GM23248 (cell line): Measurements from ENCODE around the gene PDYN. TPM values are rescaled to one million over a fixed set of nuclear protein-coding genes. Genes with fewer than 3 reads are reported as not detected.

ENCODE experiments used
- DNase-seq: peaks from one replicate; pipeline ENCODE4 v3.0.0-alpha.2; 2015
- H2AFZ ChIP-seq: fragments of 200-600 bp; sonication (generic); 2 replicates; pipeline ENCODE4 v1.6.1; 2016; ENCODE audit warnings: antibody characterized with exemption
- H3F3A ChIP-seq: fragments of 200-600 bp; sonication (generic); 2 replicates; pipeline ENCODE4 v1.6.1; 2016; ENCODE audit warnings: mild to moderate bottlenecking, antibody characterized with exemption, mixed run types; ENCODE audit not compliant: insufficient read depth
- H3K27ac ChIP-seq: fragments of 200-600 bp; sonication (generic); 2 replicates; pipeline ENCODE4 v1.5.1; 2016; ENCODE audit warnings: mild to moderate bottlenecking
- H3K27me3 ChIP-seq: fragments of 200-600 bp; sonication (generic); replicated peaks from 2 replicates; pipeline ENCODE4 v1.6.1; 2016; ENCODE audit warnings: mild to moderate bottlenecking; ENCODE audit not compliant: insufficient read depth
- H3K36me3 ChIP-seq: fragments of 200-600 bp; sonication (generic); 2 replicates; pipeline ENCODE4 v1.6.1; 2016; ENCODE audit warnings: low read depth, mild to moderate bottlenecking
- H3K4me1 ChIP-seq: fragments of 200-600 bp; sonication (generic); 2 replicates; pipeline ENCODE4 v1.6.1; 2016; ENCODE audit warnings: mild to moderate bottlenecking; ENCODE audit not compliant: insufficient read depth
- H3K4me2 ChIP-seq: fragments of 200-600 bp; sonication (generic); one replicate; pipeline ENCODE4 v1.6.1; 2016; ENCODE audit warnings: mild to moderate bottlenecking; ENCODE audit not compliant: unreplicated experiment
- H3K4me3 ChIP-seq: fragments of 200-600 bp; sonication (generic); 2 replicates; pipeline ENCODE4 v1.5.1; 2016; ENCODE audit warnings: mild to moderate bottlenecking
- H3K79me2 ChIP-seq: fragments of 200-600 bp; sonication (generic); 2 replicates; pipeline ENCODE4 v1.6.1; 2016; ENCODE audit warnings: mild to moderate bottlenecking; ENCODE audit not compliant: insufficient read depth
- H3K9ac ChIP-seq: fragments of 200-600 bp; sonication (generic); 2 replicates; pipeline ENCODE4 v1.6.1; 2016; ENCODE audit warnings: mild to moderate bottlenecking
- H3K9me2 ChIP-seq: fragments of 200-600 bp; sonication (generic); 2 replicates; pipeline ENCODE4 v1.6.1; 2016; ENCODE audit warnings: mixed run types, mild to moderate bottlenecking, moderate library complexity; ENCODE audit not compliant: insufficient read depth
- H3K9me3 ChIP-seq: fragments of 200-600 bp; sonication (generic); one replicate; pipeline ENCODE4 v1.6.1; 2017; ENCODE audit warnings: low read depth
- H4K20me1 ChIP-seq: fragments of 200-600 bp; sonication (generic); 2 replicates; pipeline ENCODE4 v1.6.0; 2016; ENCODE audit not compliant: insufficient read depth
- EZH2 ChIP-seq: fragments of 200-600 bp; sonication (generic); IDR thresholded peaks from 2 replicates; pipeline ENCODE4 v1.6.1; 2018; ENCODE audit warnings: antibody characterized with exemption, mild to moderate bottlenecking; ENCODE audit not compliant: insufficient read depth, poor library complexity, severe bottlenecking
- EZH2phosphoT487 ChIP-seq: fragments of 200-600 bp; sonication (generic); IDR thresholded peaks from 2 replicates; pipeline ENCODE4 v1.6.1; 2018; ENCODE audit warnings: antibody characterized with exemption, moderate library complexity, mild to moderate bottlenecking, low read depth; ENCODE audit not compliant: insufficient read depth
- WGBS, 2 experiments: methylation state at CpG; one replicate each; pipeline ENCODE4 v1.1.6; 2015 to 2017; ENCODE audit warnings: low lambda C conversion rate in 2 of 2, low coverage in 1 of 2; ENCODE audit errors: missing lambda C conversion rate in 2 of 2; 5-methylcytosine and 5-hydroxymethylcytosine counted together
- in situ Hi-C: fragments of 300-500 bp; cut with MboI; formaldehyde crosslinking; loops from 2 replicates; pipeline ENCODE4 v1.15.0; 2020
- polyA plus RNA-seq: library from polyadenylated mRNA; unstranded; fragments of >200 nt; fragmentation: Nextera tagmentation; extraction: Ambion mirVana; gene quantifications from 2 replicates; pipeline ENCODE4 v1.2.1, GENCODE V29; 2016
- total RNA-seq: library from RNA; depleted of rRNA; stranded (reverse); fragments of >200 nt; shearing (Covaris generic); gene quantifications from 2 replicates; pipeline ENCODE4 v1.2.3, GENCODE V29; 2014

The PDYN gene
- total and polyA plus RNA-seq, 2 experiments from 2014 or later = not detected

GRCh38 chr20:1944345-1945091, 49.3 kb downstream of the PDYN start:
- 71 to 72% methylated on average over 6 of the region's 6 CpGs for WGBS, 2 experiments

GRCh38 chr20:1943275-1944002, 50.4 kb downstream of the PDYN start:
- peaks cover 38% of the 10 kb centered on the region for H3K4me1 ChIP-seq
- in situ Hi-C loops = no loop called here

More at GRCh38 chr20:1944345-1945091, 49.3 kb downstream of the PDYN start:
- DNase-seq = no peak
- Histone ChIP-seq H2AFZ (no peak overlapping the region), H3K4me1 (peaks cover 38% of the 10 kb centered on the region), H3K9ac (peak overlapping the region; percentile 67), H3K79me2 (no peaks in the 10 kb centered on the region), H3K27ac (peak overlapping the region; percentile 79), H3K4me2 (peak overlapping the region; percentile 20), H3K9me2 (no peaks in the 10 kb centered on the region), H3K36me3 (no peaks in the 10 kb centered on the region), H4K20me1 (no peaks in the 10 kb centered on the region), H3K4me3 (no peak overlapping the region), H3K27me3 (no peaks in the 10 kb centered on the region), H3F3A (peaks cover 33% of the 10 kb centered on the region), H3K9me3 (no peaks in the 10 kb centered on the region)
- in situ Hi-C loops = no loop called here
- TF ChIP-seq EZH2 (no peak), EZH2phosphoT487 (no peak)

GRCh38 chr20:1942486-1943274, 51.2 kb downstream of the PDYN start:
- Histone ChIP-seq H3K27ac (peak overlapping the region; percentile 79), H3K79me2 (no peaks in the 10 kb centered on the region), H3K27me3 (no peaks in the 10 kb centered on the region), H3K9me3 (no peaks in the 10 kb centered on the region), H3K9me2 (no peaks in the 10 kb centered on the region), H3F3A (peaks cover 33% of the 10 kb centered on the region), H3K4me3 (no peak overlapping the region), H3K4me1 (peaks cover 38% of the 10 kb centered on the region), H4K20me1 (no peaks in the 10 kb centered on the region), H3K36me3 (0 out of 2 replicates have a peak, but pooled peaks cover 6% of the 10 kb centered on the region), H3K9ac (no peak overlapping the region), H2AFZ (no peak overlapping the region), H3K4me2 (no peak overlapping the region)
- 79% methylated on average over 13 of the region's 13 CpGs for WGBS, 2 experiments
- DNase-seq = no peak
- in situ Hi-C loops = no loop called here
- no peak for TF ChIP-seq EZH2phosphoT487
- TF ChIP-seq EZH2 = no peak

More at GRCh38 chr20:1943275-1944002, 50.4 kb downstream of the PDYN start:
- H3K9me3 ChIP-seq = no peaks in the 10 kb centered on the region
- H2AFZ ChIP-seq = no peak overlapping the region
- WGBS, 2 experiments = 57 to 59% methylated on average over 8 of the region's 8 CpGs
- no peaks in the 10 kb centered on the region for H3K9me2 ChIP-seq
- no peaks in the 10 kb centered on the region for H3K79me2 ChIP-seq
- 0 out of 2 replicates have a peak, but pooled peaks cover 2% of the 10 kb centered on the region for H3K36me3 ChIP-seq
- H3K27ac ChIP-seq = peak overlapping the region; percentile 79
- no peak overlapping the region for H3K4me3 ChIP-seq
- H4K20me1 ChIP-seq = no peaks in the 10 kb centered on the region
- H3F3A ChIP-seq = peaks cover 33% of the 10 kb centered on the region
- TF ChIP-seq EZH2 = no peak
- TF ChIP-seq EZH2phosphoT487 = no peak
- H3K27me3 ChIP-seq = no peaks in the 10 kb centered on the region
- H3K4me2 ChIP-seq = peak overlapping the region; percentile 20
- H3K9ac ChIP-seq = peak overlapping the region; percentile 67; the same call in 1 of the 2 replicates
- DNase-seq = peak; percentile 94

- in situ Hi-C loops = no loop called here
- Histone ChIP-seq H3K79me2 (no peaks in the 10 kb centered on the region), H3K9me2 (no peaks in the 10 kb centered on the region), H3K27me3 (no peaks in the 10 kb centered on the region), H2AFZ (no peak overlapping the region), H3K4me1 (peaks cover 38% of the 10 kb centered on the region), H3K9me3 (no peaks in the 10 kb centered on the region), H3K9ac (no peak overlapping the region), H3K4me3 (no peak overlapping the region), H3K4me2 (peak overlapping the region; percentile 27), H3K36me3 (0 out of 2 replicates have a peak, but pooled peaks cover 6% of the 10 kb centered on the region), H3K27ac (no peak overlapping the region), H3F3A (peaks cover 33% of the 10 kb centered on the region), H4K20me1 (no peaks in the 10 kb centered on the region)
- TF ChIP-seq EZH2 (no peak), EZH2phosphoT487 (no peak)
- WGBS, 2 experiments = 89 to 90% methylated on average over 7 of the region's 7 CpGs
- DNase-seq = no peak
Observed at GRCh38 chr20:1942061-1942460, 51.8 kb downstream of the PDYN start.
